Muscle layer of colon (tissue), 2 donors: Measurements from ENCODE around the gene NUDCD3.

Source experiments
- H3K27ac ChIP-seq: one replicate; pipeline ENCODE4 v1.7.0; 2013; ENCODE audit warnings: low read depth, mild to moderate bottlenecking, low read length, moderate library complexity
- H3K27me3 ChIP-seq, 2 donors: one replicate each; pipeline ENCODE4 v1.7.0; 2013; ENCODE audit warnings: low read length in 2 of 2, mild to moderate bottlenecking in 2 of 2; ENCODE audit not compliant: insufficient read depth in 2 of 2, control insufficient read depth in 1 of 2
- H3K36me3 ChIP-seq: one replicate; pipeline ENCODE4 v1.7.0; 2013; ENCODE audit warnings: mild to moderate bottlenecking, low read length; ENCODE audit not compliant: insufficient read depth
- H3K4me1 ChIP-seq: one replicate; pipeline ENCODE4 v1.7.0; 2013; ENCODE audit warnings: mild to moderate bottlenecking, low read length; ENCODE audit not compliant: insufficient read depth
- H3K4me3 ChIP-seq, 2 donors: one replicate each; pipeline ENCODE4 v1.7.0; 2013; ENCODE audit warnings: low read length in 2 of 2, low read depth in 1 of 2, mild to moderate bottlenecking in 1 of 2, moderate library complexity in 1 of 2
- H3K9ac ChIP-seq: one replicate; pipeline ENCODE4 v1.7.0; 2013; ENCODE audit warnings: low read length
- H3K9me3 ChIP-seq: one replicate; pipeline ENCODE4 v1.7.0; 2013; ENCODE audit warnings: mild to moderate bottlenecking, low read length
- donor health status: abdominal sarcoma.
- donor health status: Adenocarcinoma of cecum.

The NUDCD3 gene

GRCh38 chr7:44490351-44491200 lies at the start of gene NUDCD3:
NUDCD3 (minus strand) TSS chr7:44490658; CDS start chr7:44490600, 58 bp downstream.
- H3K4me3 ChIP-seq: peak within 1 kb of the TSS; percentile 92 to 97
- no peaks in the 10 kb centered on the region for H3K9me3 ChIP-seq
- peak within 1 kb of the TSS; percentile 98 for H3K27ac ChIP-seq
- H3K4me1 ChIP-seq: peaks cover 26% of the 10 kb centered on the region
- peaks cover 0 to 4% of the 10 kb centered on the region in 2 donors for H3K27me3 ChIP-seq
- H3K9ac ChIP-seq: peak within 1 kb of the TSS; percentile 88
- no peaks in the 10 kb centered on the region for H3K36me3 ChIP-seq

- no peak overlapping the region for H3K4me3 ChIP-seq
- no peak overlapping the region for H3K27ac ChIP-seq
- no peaks in the 10 kb centered on the region for H3K4me1 ChIP-seq
- H3K9me3 ChIP-seq: no peaks in the 10 kb centered on the region
- no peaks in the 10 kb centered on the region for H3K27me3 ChIP-seq
- H3K36me3 ChIP-seq: no peaks in the 10 kb centered on the region
- no peak overlapping the region for H3K9ac ChIP-seq
These were observed 49.4 kb upstream of the NUDCD3 start for GRCh38 chr7:44539669-44540506.

- H3K27ac ChIP-seq: no peak overlapping the region
- H3K9me3 ChIP-seq: no peaks in the 10 kb centered on the region
- H3K27me3 ChIP-seq: no peaks in the 10 kb centered on the region
- no peak overlapping the region for H3K4me3 ChIP-seq
- no peaks in the 10 kb centered on the region for H3K36me3 ChIP-seq
- H3K4me1 ChIP-seq: no peaks in the 10 kb centered on the region
- H3K9ac ChIP-seq: no peak overlapping the region
These were observed 48.6 kb upstream of the NUDCD3 start for GRCh38 chr7:44538798-44539668.

GRCh38 chr7:44538093-44538797 lies 47.8 kb upstream of the NUDCD3 start:
- Histone ChIP-seq H3K9ac (no peak overlapping the region), H3K27me3 (no peaks in the 10 kb centered on the region), H3K36me3 (no peaks in the 10 kb centered on the region), H3K4me3 (no peak overlapping the region), H3K4me1 (no peaks in the 10 kb centered on the region), H3K9me3 (no peaks in the 10 kb centered on the region), H3K27ac (no peak overlapping the region)

GRCh38 chr7:44537442-44537841 lies 47.0 kb upstream of the NUDCD3 start:
- no peaks in the 10 kb centered on the region for H3K4me1 ChIP-seq
- no peak overlapping the region for H3K9ac ChIP-seq
- no peaks in the 10 kb centered on the region for H3K27me3 ChIP-seq
- H3K27ac ChIP-seq: no peak overlapping the region
- H3K36me3 ChIP-seq: no peaks in the 10 kb centered on the region
- H3K4me3 ChIP-seq: no peak overlapping the region
- no peaks in the 10 kb centered on the region for H3K9me3 ChIP-seq

- no peak overlapping the region for H3K4me3 ChIP-seq
These were observed 45.6 kb upstream of the NUDCD3 start for GRCh38 chr7:44536090-44536489.

GRCh38 chr7:44535348-44536064 lies 45.0 kb upstream of the NUDCD3 start:
- Histone ChIP-seq H3K9ac (no peak overlapping the region), H3K9me3 (no peaks in the 10 kb centered on the region), H3K4me3 (no peak overlapping the region), H3K4me1 (no peaks in the 10 kb centered on the region), H3K36me3 (no peaks in the 10 kb centered on the region), H3K27ac (no peak overlapping the region), H3K27me3 (no peaks in the 10 kb centered on the region)

More at GRCh38 chr7:44536090-44536489, 45.6 kb upstream of the NUDCD3 start:
- H3K4me1 ChIP-seq: no peaks in the 10 kb centered on the region
- H3K9ac ChIP-seq: no peak overlapping the region
- no peak overlapping the region for H3K27ac ChIP-seq
- H3K27me3 ChIP-seq: no peaks in the 10 kb centered on the region
- H3K9me3 ChIP-seq: no peaks in the 10 kb centered on the region
- no peaks in the 10 kb centered on the region for H3K36me3 ChIP-seq

- no peaks in the 10 kb centered on the region for H3K27me3 ChIP-seq
- no peaks in the 10 kb centered on the region for H3K4me1 ChIP-seq
- H3K36me3 ChIP-seq: no peaks in the 10 kb centered on the region
- no peak overlapping the region for H3K27ac ChIP-seq
- H3K9ac ChIP-seq: no peak overlapping the region
- H3K9me3 ChIP-seq: no peaks in the 10 kb centered on the region
- H3K4me3 ChIP-seq: no peak overlapping the region
These were observed 44.0 kb upstream of the NUDCD3 start for GRCh38 chr7:44534501-44534900.

GRCh38 chr7:44534087-44534486 lies 43.6 kb upstream of the NUDCD3 start:
- Histone ChIP-seq H3K27ac (no peak overlapping the region), H3K9ac (no peak overlapping the region), H3K27me3 (no peaks in the 10 kb centered on the region)

GRCh38 chr7:44533301-44534055 lies 43.0 kb upstream of the NUDCD3 start:
- H3K36me3 ChIP-seq: no peaks in the 10 kb centered on the region
- no peak overlapping the region for H3K4me3 ChIP-seq
- H3K9ac ChIP-seq: no peak overlapping the region

More at GRCh38 chr7:44534087-44534486, 43.6 kb upstream of the NUDCD3 start:
- H3K9me3 ChIP-seq: no peaks in the 10 kb centered on the region
- no peak overlapping the region for H3K4me3 ChIP-seq
- H3K4me1 ChIP-seq: no peaks in the 10 kb centered on the region
- H3K36me3 ChIP-seq: no peaks in the 10 kb centered on the region

More at GRCh38 chr7:44533301-44534055, 43.0 kb upstream of the NUDCD3 start:
- Histone ChIP-seq H3K27me3 (no peaks in the 10 kb centered on the region), H3K4me1 (no peaks in the 10 kb centered on the region), H3K27ac (no peak overlapping the region), H3K9me3 (no peaks in the 10 kb centered on the region)
